IPS DF 6.9 (cell line): ENCODE results near the gene TMEM183A.

Experiments
- DNase-seq: peaks from one replicate; pipeline ENCODE4 v3.0.0-alpha.2; 2013; ENCODE audit warnings: low read depth, low spot score
- H3K27ac ChIP-seq: one replicate; pipeline ENCODE4 v1.5.1; 2013; ENCODE audit warnings: low read length, control low read depth
- H3K27me3 ChIP-seq: 2 replicates; pipeline ENCODE4 v1.6.1; 2013; ENCODE audit warnings: mild to moderate bottlenecking, low read length; ENCODE audit not compliant: control insufficient read depth, insufficient read depth
- H3K36me3 ChIP-seq: 2 replicates; pipeline ENCODE4 v1.6.1; 2013; ENCODE audit warnings: low read length; ENCODE audit not compliant: control insufficient read depth, insufficient read depth
- H3K4me1 ChIP-seq: 2 replicates; pipeline ENCODE4 v1.6.1; 2013; ENCODE audit warnings: low read length; ENCODE audit not compliant: control insufficient read depth, insufficient read depth
- H3K4me3 ChIP-seq: 2 replicates; pipeline ENCODE4 v1.5.1; 2013; ENCODE audit warnings: mild to moderate bottlenecking, low read length
- H3K9me3 ChIP-seq: 2 replicates; pipeline ENCODE4 v1.6.1; 2013; ENCODE audit warnings: low read length, inconsistent platforms; ENCODE audit not compliant: control insufficient read depth, insufficient read depth
- WGBS: extraction: QIAGEN DNeasy Blood & Tissue Kit; methylation state at CpG from one replicate; pipeline ENCODE4 v1.1.7; 2013; ENCODE audit warnings: mixed read lengths, missing lambda C conversion rate; ENCODE audit not compliant: insufficient read length, insufficient coverage; 5-methylcytosine and 5-hydroxymethylcytosine counted together

TMEM183A gene

GRCh38 chr1:203028784-203029553, 21.8 kb downstream of the TMEM183A start:
- Histone ChIP-seq H3K4me3 (no peak overlapping the region), H3K27me3 (peaks cover 7% of the 10 kb centered on the region; the same call in 1 of the 2 replicates), H3K9me3 (no peaks in the 10 kb centered on the region), H3K36me3 (peaks cover 5% of the 10 kb centered on the region; the same call in 1 of the 2 replicates), H3K4me1 (peaks cover 4% of the 10 kb centered on the region; the same call in 1 of the 2 replicates), H3K27ac (no peak overlapping the region)
- DNase-seq = no peak
- no CpG with 5 or more reads among the region's 13 CpGs for WGBS

GRCh38 chr1:203031467-203031866, 24.3 kb downstream of the TMEM183A start:
- WGBS = no CpG with 5 or more reads among the region's 6 CpGs
- no peak for DNase-seq
- Histone ChIP-seq H3K9me3 (no peaks in the 10 kb centered on the region), H3K4me1 (peaks cover 5% of the 10 kb centered on the region), H3K27ac (no peak overlapping the region), H3K4me3 (no peak overlapping the region), H3K36me3 (peaks cover 2% of the 10 kb centered on the region; the same call in 1 of the 2 replicates), H3K27me3 (peaks cover 7% of the 10 kb centered on the region; the same call in 1 of the 2 replicates)

GRCh38 chr1:203033287-203033686, 26.1 kb downstream of the TMEM183A start:
- DNase-seq = no peak
- no peaks in the 10 kb centered on the region; the same call in 1 of the 2 replicates for H3K27me3 ChIP-seq
- peaks cover 2% of the 10 kb centered on the region; the same call in 1 of the 2 replicates for H3K36me3 ChIP-seq
- H3K4me1 ChIP-seq = peaks cover 2% of the 10 kb centered on the region
- H3K27ac ChIP-seq = no peak overlapping the region
- no peak overlapping the region for H3K4me3 ChIP-seq
- H3K9me3 ChIP-seq = no peaks in the 10 kb centered on the region
- WGBS = no CpG with 5 or more reads among the region's 2 CpGs

- no peaks in the 10 kb centered on the region for H3K27me3 ChIP-seq
Observed at GRCh38 chr1:203033917-203034316, 26.7 kb downstream of the TMEM183A start.

GRCh38 chr1:203034422-203035110, 27.4 kb downstream of the TMEM183A start:
- no peaks in the 10 kb centered on the region for H3K27me3 ChIP-seq
- WGBS = no CpG with 5 or more reads among the region's 10 CpGs
- H3K4me1 ChIP-seq = peaks cover 2% of the 10 kb centered on the region; the same call in 1 of the 2 replicates
- H3K36me3 ChIP-seq = peaks cover 2% of the 10 kb centered on the region; the same call in 1 of the 2 replicates
- no peak for DNase-seq
- no peaks in the 10 kb centered on the region for H3K9me3 ChIP-seq
- H3K27ac ChIP-seq = no peak overlapping the region
- H3K4me3 ChIP-seq = no peak overlapping the region

More at GRCh38 chr1:203033917-203034316, 26.7 kb downstream of the TMEM183A start:
- H3K9me3 ChIP-seq = no peaks in the 10 kb centered on the region
- WGBS = no CpG with 5 or more reads among the region's 2 CpGs
- peaks cover 2% of the 10 kb centered on the region; the same call in 1 of the 2 replicates for H3K4me1 ChIP-seq
- DNase-seq = no peak
- peaks cover 2% of the 10 kb centered on the region; the same call in 1 of the 2 replicates for H3K36me3 ChIP-seq
- no peak overlapping the region for H3K27ac ChIP-seq
- no peak overlapping the region for H3K4me3 ChIP-seq

GRCh38 chr1:203035111-203036000, 28.2 kb downstream of the TMEM183A start:
- peaks cover 2% of the 10 kb centered on the region; the same call in 1 of the 2 replicates for H3K4me1 ChIP-seq
- no peak overlapping the region for H3K27ac ChIP-seq
- H3K4me3 ChIP-seq = no peak overlapping the region
- DNase-seq = no peak
- no peaks in the 10 kb centered on the region for H3K27me3 ChIP-seq
- WGBS = no CpG with 5 or more reads among the region's 15 CpGs
- no peaks in the 10 kb centered on the region for H3K9me3 ChIP-seq
- H3K36me3 ChIP-seq = peaks cover 2% of the 10 kb centered on the region; the same call in 1 of the 2 replicates

- Histone ChIP-seq H3K27ac (no peak overlapping the region), H3K4me3 (no peak overlapping the region), H3K36me3 (no peaks in the 10 kb centered on the region), H3K4me1 (peaks cover 2% of the 10 kb centered on the region; the same call in 1 of the 2 replicates), H3K9me3 (no peaks in the 10 kb centered on the region), H3K27me3 (no peaks in the 10 kb centered on the region)
- no peak for DNase-seq
- WGBS = no CpG with 5 or more reads among the region's 4 CpGs
Observed at GRCh38 chr1:203036135-203036534, 29.0 kb downstream of the TMEM183A start.

GRCh38 chr1:203036537-203036936, 29.4 kb downstream of the TMEM183A start:
- Histone ChIP-seq H3K4me3 (no peak overlapping the region), H3K4me1 (peaks cover 2% of the 10 kb centered on the region; the same call in 1 of the 2 replicates), H3K27ac (no peak overlapping the region), H3K27me3 (no peaks in the 10 kb centered on the region), H3K36me3 (no peaks in the 10 kb centered on the region), H3K9me3 (no peaks in the 10 kb centered on the region)
- WGBS = no CpG with 5 or more reads among the region's 2 CpGs
- DNase-seq = no peak

GRCh38 chr1:203037509-203038190, 30.5 kb downstream of the TMEM183A start:
- no peak for DNase-seq
- WGBS = no CpG with 5 or more reads among the region's 10 CpGs
- Histone ChIP-seq H3K27me3 (no peaks in the 10 kb centered on the region), H3K4me3 (no peak overlapping the region), H3K36me3 (no peaks in the 10 kb centered on the region), H3K27ac (no peak overlapping the region), H3K4me1 (peaks cover 2% of the 10 kb centered on the region; the same call in 1 of the 2 replicates), H3K9me3 (no peaks in the 10 kb centered on the region)
